HEK293 (cell line): ENCODE results near the gene AKT3.

ENCODE experiments used
- CTCF ChIP-seq: fragments of 450-650 bp; formaldehyde crosslinking; IDR thresholded peaks from 2 replicates; pipeline ENCODE4 v1.5.1; 2016; ENCODE audit warnings: missing biosample characterization, missing genetic modification characterization
- ZNF24 ChIP-seq: fragments of 450-650 bp; formaldehyde crosslinking; IDR thresholded peaks from 2 replicates; pipeline ENCODE4 v1.5.1; 2016; ENCODE audit warnings: missing biosample characterization, missing genetic modification characterization
- ZNF362 ChIP-seq: fragments of 450-650 bp; formaldehyde crosslinking; IDR thresholded peaks from 2 replicates; pipeline ENCODE4 v1.5.1; 2016; ENCODE audit warnings: missing biosample characterization, missing genetic modification characterization
- ZNF488 ChIP-seq: fragments of 450-650 bp; formaldehyde crosslinking; IDR thresholded peaks from 2 replicates; pipeline ENCODE4 v1.5.1; 2016; ENCODE audit warnings: missing biosample characterization, missing genetic modification characterization
- ZNF549 ChIP-seq: fragments of 450-650 bp; IDR thresholded peaks from 2 replicates; pipeline ENCODE4 v1.5.1; 2018; ENCODE audit warnings: missing biosample characterization, missing genetic modification characterization, mild to moderate bottlenecking, inconsistent platforms, moderate library complexity
- ZNF626 ChIP-seq: fragments of 450-650 bp; sonication (Bioruptor Pico); formaldehyde crosslinking; IDR thresholded peaks from 2 replicates; pipeline ENCODE4 v1.5.1; 2018; ENCODE audit warnings: missing biosample characterization, missing genetic modification characterization, inconsistent platforms
- ZNF664 ChIP-seq: fragments of 450-650 bp; formaldehyde crosslinking; IDR thresholded peaks from 2 replicates; pipeline ENCODE4 v1.5.1; 2016; ENCODE audit warnings: missing biosample characterization, missing genetic modification characterization

GRCh38 chr1:243471026-243471685 lies 378.9 kb downstream of the AKT3 start:
- TF ChIP-seq CTCF (tag by site-specific recombination) (no peak), ZNF488 (tag by site-specific recombination) (no peak), ZNF664 (tag by site-specific recombination) (no peak), ZNF24 (tag by site-specific recombination) (no peak), ZNF626 (tag by site-specific recombination) (no peak), ZNF362 (tag by site-specific recombination) (no peak), ZNF549 (tag by site-specific recombination) (no peak)
